ENCODE measurements around the gene CORO7.

The CORO7 gene

DNA sequence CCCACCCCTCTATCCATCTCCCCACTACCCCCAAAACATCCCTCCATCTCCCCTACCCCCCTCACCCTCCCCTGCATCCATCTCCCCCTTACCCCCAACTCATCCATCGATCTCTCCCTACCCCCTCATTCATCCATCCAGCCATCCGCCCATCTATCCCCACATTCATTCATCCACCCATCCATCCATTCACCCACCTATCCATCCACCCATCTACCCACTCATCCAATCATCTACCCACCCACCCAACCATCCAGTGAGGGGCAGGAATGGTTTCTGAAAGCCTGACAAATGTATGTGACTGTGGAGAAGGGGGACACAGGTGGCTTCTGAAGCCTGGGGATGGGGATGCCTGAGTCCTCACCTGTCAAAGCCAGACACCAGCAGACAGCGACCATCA lies 56.5 kb downstream of the CORO7 start:
- no peak for TF ChIP-seq CTCF (IDR thresholded peaks at IDR 0.05; ENCODE audit: extremely low read depth, missing control alignments)
- no peak for DNase-seq (ENCODE audit: low spot score)

DNA sequence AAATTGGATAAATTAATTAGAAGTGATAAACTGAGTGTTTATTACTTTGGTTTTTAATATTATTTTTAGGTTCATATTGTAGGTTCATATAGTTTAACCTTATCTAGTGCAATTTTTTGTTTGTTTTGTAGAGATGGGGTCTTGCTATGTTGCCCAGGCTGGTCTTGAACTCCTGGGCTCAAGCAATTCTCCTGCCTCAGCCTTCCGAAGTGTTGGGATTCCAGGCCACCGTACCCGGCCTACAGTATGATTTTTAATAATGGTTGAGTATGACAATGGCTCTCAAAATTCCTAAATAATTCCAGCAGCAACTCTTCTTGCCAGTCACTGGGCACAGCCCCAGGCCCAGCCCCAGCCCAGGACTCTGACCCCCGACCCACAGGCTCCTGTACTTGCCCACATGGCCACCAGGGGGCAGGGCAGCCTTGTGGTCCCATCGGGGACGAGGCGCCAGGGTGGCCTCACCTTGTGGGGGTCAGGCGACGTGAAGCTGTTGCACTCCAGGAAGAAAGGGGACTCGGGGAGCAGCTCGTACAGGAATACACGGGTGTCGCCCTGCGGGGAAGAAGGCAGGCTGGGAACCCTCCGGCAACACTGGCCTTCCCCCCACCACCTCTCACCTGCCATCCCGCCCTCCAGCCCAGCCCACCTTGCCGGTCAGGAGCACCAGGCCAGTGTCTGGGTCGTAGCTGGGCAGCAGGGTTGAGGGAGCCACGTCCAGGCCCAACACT lies 57.4 kb downstream of the CORO7 start:
- peak; percentile 76 for DNase-seq (ENCODE audit: low spot score)

GRCh38 chr16:4358236-4358635 lies 58.2 kb downstream of the CORO7 start:
- DNase-seq (ENCODE audit: low spot score): no peak
- no peak for TF ChIP-seq CTCF (IDR thresholded peaks at IDR 0.05; ENCODE audit: extremely low read depth, missing control alignments)

More for the DNA sequence above, 57.4 kb downstream of the CORO7 start:
- TF ChIP-seq CTCF (IDR thresholded peaks at IDR 0.05; ENCODE audit: extremely low read depth, missing control alignments): peak; percentile 88

DNA sequence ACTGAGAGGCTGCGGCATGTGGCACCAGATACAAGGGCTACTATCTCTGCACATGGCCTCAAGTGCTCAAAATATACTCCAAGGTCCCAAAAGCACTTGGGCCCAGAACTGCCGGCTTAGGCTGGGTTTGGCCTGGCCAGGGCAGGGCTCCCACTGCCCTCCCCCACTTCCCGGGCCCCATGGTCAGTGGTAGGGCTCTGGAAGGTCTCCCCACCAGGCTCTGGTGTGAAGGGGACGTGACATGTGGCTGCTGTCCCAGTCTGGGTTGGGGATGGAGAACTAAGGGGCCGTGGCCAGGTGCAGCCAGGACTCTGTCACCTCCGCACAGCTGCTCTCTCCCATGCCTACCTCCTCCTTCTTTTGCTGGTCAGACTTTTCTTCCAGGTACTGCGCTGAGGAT lies 59.6 kb downstream of the CORO7 start:
- TF ChIP-seq CTCF (IDR thresholded peaks at IDR 0.05; ENCODE audit: extremely low read depth, missing control alignments): no peak
- DNase-seq (ENCODE audit: low spot score): no peak

GRCh38 chr16:4354512-4355409 lies 61.6 kb downstream of the CORO7 start:
- DNase-seq (ENCODE audit: low spot score): no peak
- no peak for TF ChIP-seq CTCF (IDR thresholded peaks at IDR 0.05; ENCODE audit: extremely low read depth, missing control alignments)

DNA sequence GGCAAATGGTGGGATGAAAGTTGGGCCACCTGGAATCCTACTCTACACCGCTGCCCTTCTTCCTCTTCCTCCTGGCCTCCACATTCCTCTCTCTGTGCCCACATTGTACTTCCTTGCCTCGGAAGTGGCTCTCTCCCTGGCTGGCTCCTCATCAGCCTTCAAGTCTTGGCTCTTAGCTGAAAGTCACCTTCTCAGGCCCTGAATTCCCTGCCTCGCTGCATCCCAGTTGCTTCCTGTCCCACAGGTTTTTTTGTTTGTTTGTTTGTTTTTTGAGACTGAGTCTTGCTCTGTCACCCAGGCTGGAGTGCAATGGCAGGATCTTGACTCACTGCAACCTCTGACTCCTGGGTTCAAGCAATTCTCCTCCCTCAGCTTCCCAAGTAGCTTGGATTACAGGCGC lies 62.7 kb downstream of the CORO7 start:
- DNase-seq (ENCODE audit: low spot score): no peak
- TF ChIP-seq CTCF (IDR thresholded peaks at IDR 0.05; ENCODE audit: extremely low read depth, missing control alignments): no peak

DNA sequence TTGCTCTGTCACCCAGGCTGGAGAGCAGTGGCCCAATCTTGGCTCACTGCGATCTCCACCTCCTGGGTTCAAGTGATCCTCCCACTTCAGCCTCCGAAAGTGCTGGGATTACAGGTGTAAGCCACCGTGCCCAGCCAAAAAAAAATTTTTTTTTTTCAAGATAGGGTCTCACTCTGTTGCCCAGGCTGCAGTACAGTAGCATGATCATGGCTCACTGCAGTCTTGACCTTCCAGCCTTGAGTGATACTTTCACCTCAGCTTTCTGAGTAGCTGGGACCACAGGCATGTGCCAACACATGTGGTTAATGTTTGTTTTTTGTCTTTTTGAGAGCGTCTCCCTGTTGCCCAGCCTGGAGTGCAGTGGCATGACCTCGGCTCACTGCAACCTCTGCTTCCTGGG lies 63.6 kb downstream of the CORO7 start:
- DNase-seq (ENCODE audit: low spot score): no peak
- no peak for TF ChIP-seq CTCF (IDR thresholded peaks at IDR 0.05; ENCODE audit: extremely low read depth, missing control alignments)

All from GM20000 (cell line).